Renal cortical epithelial cell (primary cell): ENCODE results near the gene GUCY1A2. TPM values are rescaled to one million over a fixed set of nuclear protein-coding genes. Genes with fewer than 3 reads are reported as not detected.
"Not testable (repeated sequence)": the region's sequence is repeated elsewhere in the genome, so short reads cannot be mapped to it uniquely, and the experiment has no call there.

Experiments
- DNase-seq: peaks from one replicate; pipeline ENCODE4 v3.0.0-alpha.2; 2011; ENCODE audit warnings: low read depth
- total RNA-seq: library from RNA; depleted of rRNA; stranded (reverse); fragments of >200 nt; gene quantifications from 2 replicates; pipeline ENCODE4 v1.2.3, GENCODE V29; 2014

Gene GUCY1A2, protein sequence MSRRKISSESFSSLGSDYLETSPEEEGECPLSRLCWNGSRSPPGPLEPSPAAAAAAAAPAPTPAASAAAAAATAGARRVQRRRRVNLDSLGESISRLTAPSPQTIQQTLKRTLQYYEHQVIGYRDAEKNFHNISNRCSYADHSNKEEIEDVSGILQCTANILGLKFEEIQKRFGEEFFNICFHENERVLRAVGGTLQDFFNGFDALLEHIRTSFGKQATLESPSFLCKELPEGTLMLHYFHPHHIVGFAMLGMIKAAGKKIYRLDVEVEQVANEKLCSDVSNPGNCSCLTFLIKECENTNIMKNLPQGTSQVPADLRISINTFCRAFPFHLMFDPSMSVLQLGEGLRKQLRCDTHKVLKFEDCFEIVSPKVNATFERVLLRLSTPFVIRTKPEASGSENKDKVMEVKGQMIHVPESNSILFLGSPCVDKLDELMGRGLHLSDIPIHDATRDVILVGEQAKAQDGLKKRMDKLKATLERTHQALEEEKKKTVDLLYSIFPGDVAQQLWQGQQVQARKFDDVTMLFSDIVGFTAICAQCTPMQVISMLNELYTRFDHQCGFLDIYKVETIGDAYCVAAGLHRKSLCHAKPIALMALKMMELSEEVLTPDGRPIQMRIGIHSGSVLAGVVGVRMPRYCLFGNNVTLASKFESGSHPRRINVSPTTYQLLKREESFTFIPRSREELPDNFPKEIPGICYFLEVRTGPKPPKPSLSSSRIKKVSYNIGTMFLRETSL
- total RNA-seq = 0.17 and 0.99 TPM in 2 replicates

DNA sequence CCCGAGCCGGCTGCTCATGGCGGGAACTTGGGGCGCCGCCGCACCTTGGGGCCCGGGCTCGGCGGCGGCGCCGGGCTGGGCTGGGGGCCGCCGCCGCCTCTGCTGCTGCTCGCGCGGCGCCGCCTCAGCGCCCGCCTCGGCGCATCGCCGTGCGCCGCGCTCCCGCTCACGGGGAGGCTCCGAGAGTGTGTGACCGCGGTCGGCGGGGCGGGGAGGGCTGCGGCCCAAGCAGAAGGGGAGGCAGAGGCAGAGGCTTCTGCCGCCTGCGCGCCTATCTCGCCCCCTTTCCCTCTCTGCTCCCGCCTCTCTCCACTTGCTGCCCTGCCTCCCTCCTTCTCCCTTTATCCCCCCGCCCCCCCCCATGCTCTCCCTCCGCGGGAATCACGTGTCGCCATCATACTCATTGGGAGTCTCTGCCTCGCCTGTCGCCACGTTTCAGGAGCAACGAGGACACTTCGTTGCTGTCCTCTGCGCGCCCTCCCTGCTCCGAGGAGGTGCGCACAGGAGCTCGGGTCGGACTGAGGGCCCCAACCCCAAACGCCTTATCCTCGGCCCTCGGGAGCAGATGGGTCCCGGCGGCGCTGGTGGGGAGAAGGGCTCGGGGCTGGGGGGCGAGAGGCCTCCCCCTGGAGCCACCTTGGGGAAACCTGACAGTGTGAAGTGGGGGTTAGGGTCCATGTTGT, at the start of gene GUCY1A2:
Gene GUCY1A2, minus strand, starts transcription at position 258 of the 683 bp plus-strand sequence. CDS start 421 bp downstream, outside the sequence.
- no peak for DNase-seq

DNA sequence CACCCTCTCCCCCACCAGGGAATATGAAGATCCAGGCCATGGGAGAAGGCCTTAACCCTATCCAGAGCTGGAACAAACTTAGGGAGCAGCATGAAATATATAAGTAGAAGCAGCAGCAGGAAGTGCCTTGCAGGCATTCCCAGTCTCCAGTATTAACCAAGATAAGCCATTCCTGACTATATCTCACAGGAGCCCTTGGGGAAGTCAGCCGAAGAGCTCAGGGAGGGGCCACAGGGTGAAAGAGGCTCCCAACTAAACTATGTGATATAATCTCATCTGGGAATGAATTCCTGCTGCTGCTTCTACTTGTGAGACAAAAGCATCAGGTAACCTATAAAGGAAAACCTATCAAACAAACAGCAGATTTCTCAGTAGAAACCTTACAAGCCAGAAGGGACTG, 36.1 kb upstream of the GUCY1A2 start:
- DNase-seq = no peak

DNA sequence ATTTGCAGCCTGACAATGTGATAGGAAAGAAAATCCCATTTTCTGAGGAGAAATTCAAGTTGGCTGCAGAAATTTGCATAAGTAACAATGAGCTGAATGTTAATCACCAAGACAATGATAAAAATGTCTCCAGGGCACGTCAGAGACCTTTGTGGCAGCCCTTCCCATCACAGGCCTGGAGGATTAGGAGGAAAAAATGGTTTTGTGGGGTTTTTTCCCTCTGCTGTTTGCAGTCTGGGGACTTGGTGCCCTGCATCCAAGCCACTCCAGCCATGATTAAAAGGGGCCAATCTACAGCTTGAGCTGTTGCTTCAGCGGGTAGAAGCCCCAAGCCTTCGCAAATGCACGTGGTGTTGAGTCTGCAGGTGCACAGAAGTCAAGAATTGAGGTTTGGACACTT, 33.1 kb upstream of the GUCY1A2 start:
- not testable (repeated sequence) for DNase-seq

DNA sequence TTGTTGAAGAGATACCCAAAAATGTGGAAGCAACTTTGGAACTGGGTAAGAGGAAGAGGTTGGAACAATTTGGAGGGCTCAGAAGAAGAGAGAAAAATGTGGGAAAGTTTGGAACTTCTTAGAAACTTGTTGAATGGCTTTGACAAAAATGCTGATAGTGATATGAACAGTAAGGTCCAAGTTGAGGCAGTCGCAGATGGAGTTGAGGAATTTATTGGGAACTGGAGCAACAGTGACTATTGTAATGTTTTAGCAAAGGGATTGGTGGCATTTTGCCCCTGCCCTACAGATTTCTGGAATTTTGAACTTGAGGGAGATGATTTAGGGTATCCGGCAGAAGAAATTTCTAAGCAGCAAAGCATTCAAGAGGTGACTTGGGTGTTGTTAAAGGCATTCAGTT, 32.6 kb upstream of the GUCY1A2 start:
- DNase-seq = not testable (repeated sequence)

- DNase-seq = no peak
Observed at GRCh38 chr11:107050121-107050520, 31.8 kb upstream of the GUCY1A2 start.

GRCh38 chr11:107044503-107044902, 26.2 kb upstream of the GUCY1A2 start:
- peak; percentile 72 for DNase-seq

- DNase-seq = peak; percentile 99
Observed at GRCh38 chr11:107043242-107044006, 25.1 kb upstream of the GUCY1A2 start.

- DNase-seq = no peak
Observed at GRCh38 chr11:107042748-107043147, 24.5 kb upstream of the GUCY1A2 start.

- DNase-seq = peak; percentile 72
Observed at GRCh38 chr11:107041088-107041444, 22.8 kb upstream of the GUCY1A2 start.

DNA sequence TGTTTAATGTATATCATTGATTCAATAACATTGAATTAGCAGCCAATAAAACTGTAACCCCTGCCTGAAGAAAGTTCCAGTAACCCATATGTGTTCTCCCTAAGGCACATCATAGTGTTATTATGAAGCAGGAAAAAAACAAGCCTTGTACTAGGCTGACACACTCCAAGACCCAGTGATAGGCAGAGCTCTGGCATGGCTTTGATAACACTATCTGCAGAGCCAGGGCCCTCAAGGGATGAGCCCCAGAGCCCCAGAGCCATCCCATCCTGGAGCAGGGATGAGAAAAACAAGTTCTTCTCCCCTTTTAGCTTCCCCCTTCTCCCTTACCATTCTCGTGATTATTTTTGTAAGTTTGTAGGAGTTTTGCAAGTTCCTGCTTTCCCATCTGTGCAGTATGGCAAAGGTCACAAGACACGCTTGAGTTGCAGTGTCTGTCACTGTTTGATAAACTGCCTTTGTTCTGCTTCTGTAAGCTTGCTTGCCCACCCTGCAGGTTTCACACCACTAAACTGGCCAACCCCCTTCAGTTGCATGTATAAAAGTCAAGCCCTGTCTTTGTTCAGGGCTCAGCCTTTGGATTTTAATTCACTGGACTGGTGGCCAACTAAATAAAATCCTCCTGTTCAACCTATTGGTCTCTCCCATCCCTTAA, 22.3 kb upstream of the GUCY1A2 start:
- DNase-seq = peak; percentile 78

DNA sequence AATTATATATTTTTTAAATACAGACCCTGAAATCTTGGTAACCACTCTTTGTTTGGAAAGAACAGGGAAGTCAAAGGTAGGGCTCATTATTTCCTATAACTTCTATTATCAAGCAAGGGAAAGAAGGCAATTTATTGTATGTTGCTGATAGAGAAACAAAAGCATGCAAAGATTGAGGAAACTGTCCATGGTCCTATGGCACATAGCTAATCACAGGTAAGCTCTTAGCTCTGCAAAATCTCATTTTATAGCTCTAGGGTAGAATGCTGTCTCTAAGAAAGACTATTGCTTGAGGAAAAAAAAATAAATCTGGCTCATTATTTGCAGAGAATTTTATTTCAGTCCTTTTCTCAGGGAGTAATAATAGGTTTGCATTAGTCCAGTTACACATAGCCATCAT, 7.4 kb upstream of the GUCY1A2 start:
- no peak for DNase-seq

GRCh38 chr11:107020594-107020993, 2.3 kb upstream of the GUCY1A2 start:
- DNase-seq = no peak

- peak; percentile 55 for DNase-seq
Observed at GRCh38 chr11:107018902-107019493, 722 bp upstream of the GUCY1A2 start.

DNA sequence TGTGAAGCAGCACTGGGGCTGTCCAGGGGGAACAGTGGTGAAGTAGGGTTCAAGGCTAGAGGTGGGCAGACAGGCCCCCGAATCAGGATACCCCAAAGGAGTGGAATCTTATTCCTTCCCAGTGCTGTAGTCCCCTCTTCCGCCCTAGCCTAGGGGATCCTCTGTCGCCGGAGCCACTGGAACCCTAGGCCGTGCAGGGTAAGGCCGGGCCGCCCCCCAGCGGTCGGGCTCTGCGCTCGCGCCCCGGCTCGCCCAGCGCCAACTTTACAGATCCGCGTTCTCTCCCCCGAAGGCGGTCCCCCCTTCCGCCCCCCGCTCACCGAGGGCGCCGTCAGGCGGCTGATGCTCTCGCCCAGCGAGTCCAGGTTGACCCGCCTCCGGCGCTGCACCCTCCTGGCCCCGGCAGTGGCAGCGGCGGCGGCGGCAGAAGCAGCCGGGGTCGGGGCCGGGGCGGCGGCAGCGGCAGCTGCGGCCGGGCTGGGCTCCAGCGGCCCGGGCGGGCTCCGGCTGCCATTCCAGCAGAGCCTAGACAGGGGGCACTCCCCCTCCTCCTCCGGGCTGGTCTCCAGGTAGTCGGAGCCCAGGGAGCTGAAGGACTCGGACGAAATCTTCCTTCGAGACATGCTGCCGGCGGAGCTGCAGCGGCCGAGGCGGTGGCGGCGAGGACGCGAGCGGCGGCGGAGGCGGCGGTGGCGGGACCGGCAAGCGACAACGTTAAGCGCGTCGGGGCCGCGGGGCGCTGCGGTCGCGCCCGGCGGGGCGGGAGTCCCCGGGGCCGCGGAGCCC, 650 bp downstream of the GUCY1A2 start:
- DNase-seq = no peak

DNA sequence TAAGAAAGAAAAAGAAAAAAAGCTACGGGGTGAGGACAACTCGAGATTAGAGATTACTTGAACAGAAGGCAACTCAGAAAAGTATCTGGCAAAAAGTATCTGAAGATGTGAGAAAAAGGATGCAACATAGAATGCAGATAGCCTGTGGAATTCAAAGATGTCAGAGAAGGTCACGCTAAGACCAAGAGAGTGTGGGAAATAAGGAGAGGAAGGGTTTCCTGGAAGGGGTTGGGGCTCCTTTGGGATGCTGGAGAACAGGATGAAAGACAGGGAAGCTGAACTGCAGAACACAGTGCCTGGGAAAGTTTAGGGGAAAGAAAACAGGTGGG, 1.2 kb downstream of the GUCY1A2 start:
- DNase-seq = no peak

DNA sequence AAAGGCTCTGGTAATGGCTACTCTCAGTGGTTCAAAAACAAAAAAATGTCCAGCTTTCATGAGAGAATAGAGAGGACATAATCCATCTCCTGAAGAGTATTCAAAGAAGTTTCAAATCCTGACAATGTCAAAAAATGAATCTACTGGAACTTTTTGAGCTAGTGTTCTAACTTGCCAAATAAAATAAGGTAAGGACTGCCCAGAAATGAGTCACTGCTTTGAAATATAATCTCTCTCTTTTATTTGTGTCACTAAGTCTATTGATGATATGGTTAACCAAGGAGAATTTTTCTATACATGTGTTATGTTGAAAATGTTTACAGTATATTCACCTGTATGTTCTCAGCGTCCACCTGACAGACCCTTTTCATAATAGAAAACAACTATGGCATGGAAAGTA, 3.4 kb downstream of the GUCY1A2 start:
- no peak for DNase-seq

- peak; percentile 10 for DNase-seq
Observed at GRCh38 chr11:107011977-107012376, 6.3 kb downstream of the GUCY1A2 start.

DNA sequence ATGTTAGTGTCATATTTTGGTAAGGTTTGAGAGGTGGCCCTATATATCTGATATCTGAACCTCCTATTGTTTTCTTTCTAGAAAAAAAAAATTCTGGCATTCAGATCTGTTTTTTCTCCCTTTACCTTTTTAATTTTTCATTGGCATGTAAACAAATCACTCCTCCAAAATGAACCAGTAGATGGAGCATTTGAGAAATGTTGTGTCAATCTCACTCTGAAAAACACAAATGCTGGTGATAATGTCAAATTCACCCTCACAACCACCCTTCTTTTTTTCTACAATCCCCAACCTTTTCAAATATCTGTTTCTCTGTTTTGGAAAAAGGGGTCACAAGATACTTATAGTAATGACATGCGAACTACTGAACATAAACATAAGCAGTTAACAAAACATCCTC, 9.1 kb downstream of the GUCY1A2 start:
- no peak for DNase-seq

GRCh38 chr11:107006076-107006833, 12.0 kb downstream of the GUCY1A2 start:
- DNase-seq = peak; percentile 63
